Mucosa of rectum (tissue), 2 donors: ENCODE results near the gene CTIF.

ENCODE experiments used
- H3K27ac ChIP-seq, 2 donors: one replicate each; pipeline ENCODE4 v1.7.0; 2013; ENCODE audit warnings: inconsistent platforms in 2 of 2, low read depth in 2 of 2, low read length in 2 of 2
- H3K27me3 ChIP-seq, 2 donors: one replicate each; pipeline ENCODE4 v1.7.0; 2013; ENCODE audit warnings: low read length in 2 of 2; ENCODE audit not compliant: control insufficient read depth in 2 of 2, insufficient read depth in 2 of 2
- H3K36me3 ChIP-seq, 2 donors: one replicate each; pipeline ENCODE4 v1.7.0; 2013; ENCODE audit warnings: low read length in 2 of 2; ENCODE audit not compliant: control insufficient read depth in 2 of 2, insufficient read depth in 2 of 2
- H3K4me1 ChIP-seq, 2 donors: one replicate each; pipeline ENCODE4 v1.7.0; 2013; ENCODE audit warnings: low read length in 2 of 2, mild to moderate bottlenecking in 1 of 2; ENCODE audit not compliant: control insufficient read depth in 2 of 2, insufficient read depth in 2 of 2
- H3K4me3 ChIP-seq, 2 donors: one replicate each; pipeline ENCODE4 v1.7.0; 2013; ENCODE audit warnings: low read length in 2 of 2
- H3K9ac ChIP-seq, 2 donors: one replicate each; pipeline ENCODE4 v1.7.0; 2013; ENCODE audit warnings: low read length in 2 of 2, low read depth in 1 of 2, mild to moderate bottlenecking in 1 of 2
- H3K9me3 ChIP-seq, 2 donors: one replicate each; pipeline ENCODE4 v1.7.0; 2013; ENCODE audit warnings: low read length in 2 of 2; ENCODE audit not compliant: control insufficient read depth in 2 of 2
- donor health status: healthy.
- donor health status: Normal muscosa, but diverticular disease.

The CTIF gene

DNA sequence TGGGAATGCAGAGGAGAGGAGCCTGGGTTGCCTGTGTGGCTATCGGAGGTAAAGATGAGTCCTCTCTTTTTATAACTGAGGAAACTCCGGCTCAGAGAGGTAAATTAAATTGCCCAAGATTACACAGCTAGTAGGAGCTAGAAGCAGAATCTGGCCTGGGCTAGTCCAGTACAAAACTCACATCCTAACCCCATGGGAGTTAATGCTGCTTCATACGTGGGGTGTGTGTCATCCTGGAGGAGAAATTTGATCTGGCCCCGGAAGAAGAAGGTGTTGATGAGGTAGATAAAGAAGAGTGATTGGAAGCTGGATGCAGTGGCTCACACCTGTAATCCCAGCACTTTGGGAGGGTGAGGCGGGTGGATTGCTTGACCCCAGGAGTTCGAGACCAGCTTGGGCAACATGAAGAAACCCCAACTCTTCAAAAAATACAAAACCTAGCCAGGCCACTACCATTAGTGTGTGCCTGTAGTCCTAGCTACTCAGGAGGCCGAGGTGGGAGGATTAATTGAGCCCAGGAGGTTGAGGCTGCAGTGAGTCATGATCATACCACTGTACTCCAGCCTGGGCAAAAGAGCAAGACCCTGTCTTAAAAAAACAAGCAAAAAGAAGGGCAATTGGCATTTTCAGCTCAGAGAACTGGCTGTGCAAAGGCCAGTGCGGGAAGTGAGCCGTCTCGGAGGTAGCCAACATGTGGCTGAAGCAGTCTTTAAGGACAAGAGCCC lies 33.7 kb downstream of the CTIF start:
- no peaks in the 10 kb centered on the region for H3K27me3 ChIP-seq

DNA sequence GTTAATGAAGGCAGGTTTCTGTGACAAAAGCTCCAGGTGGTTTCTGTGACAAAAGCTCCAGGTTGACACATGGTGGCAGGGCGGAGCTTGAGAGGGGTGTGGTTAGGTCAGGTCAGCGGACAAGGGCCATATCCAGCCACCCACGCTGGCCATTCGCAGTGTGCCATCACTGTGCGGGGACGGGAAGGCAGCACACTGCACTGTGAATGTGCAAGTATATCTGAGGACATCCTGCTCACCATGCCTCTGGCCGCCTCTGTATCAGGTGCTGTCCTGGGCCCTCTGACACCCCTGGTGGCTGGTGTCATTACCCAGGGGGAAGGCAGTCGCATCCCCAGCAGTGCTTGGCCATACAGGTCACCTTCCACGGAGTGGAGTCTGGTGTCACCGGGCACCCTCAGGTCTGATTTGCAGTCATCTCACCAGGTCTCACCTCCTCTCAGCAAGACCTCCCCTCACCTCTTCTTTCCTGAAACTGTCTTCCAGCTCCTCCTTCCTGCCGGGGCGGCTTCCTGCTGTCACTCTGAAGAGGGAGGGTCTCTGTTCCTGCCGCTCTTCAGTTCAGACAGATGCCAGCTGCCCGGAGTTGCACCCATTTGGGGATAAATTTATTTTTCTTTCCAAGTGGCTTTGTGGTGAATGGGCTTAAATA lies 34.9 kb downstream of the CTIF start:
- Histone ChIP-seq H3K36me3 (no peaks in the 10 kb centered on the region), H3K9me3 (no peaks in the 10 kb centered on the region), H3K4me3 (no peak overlapping the region), H3K27ac (no peak overlapping the region), H3K4me1 (no peaks in the 10 kb centered on the region), H3K27me3 (no peaks in the 10 kb centered on the region), H3K9ac (no peak overlapping the region)

More for the DNA sequence above, 33.7 kb downstream of the CTIF start:
- no peaks in the 10 kb centered on the region for H3K9me3 ChIP-seq
- no peaks in the 10 kb centered on the region for H3K4me1 ChIP-seq
- no peak overlapping the region for H3K27ac ChIP-seq
- no peak overlapping the region for H3K9ac ChIP-seq
- no peaks in the 10 kb centered on the region for H3K36me3 ChIP-seq
- no peak overlapping the region for H3K4me3 ChIP-seq

DNA sequence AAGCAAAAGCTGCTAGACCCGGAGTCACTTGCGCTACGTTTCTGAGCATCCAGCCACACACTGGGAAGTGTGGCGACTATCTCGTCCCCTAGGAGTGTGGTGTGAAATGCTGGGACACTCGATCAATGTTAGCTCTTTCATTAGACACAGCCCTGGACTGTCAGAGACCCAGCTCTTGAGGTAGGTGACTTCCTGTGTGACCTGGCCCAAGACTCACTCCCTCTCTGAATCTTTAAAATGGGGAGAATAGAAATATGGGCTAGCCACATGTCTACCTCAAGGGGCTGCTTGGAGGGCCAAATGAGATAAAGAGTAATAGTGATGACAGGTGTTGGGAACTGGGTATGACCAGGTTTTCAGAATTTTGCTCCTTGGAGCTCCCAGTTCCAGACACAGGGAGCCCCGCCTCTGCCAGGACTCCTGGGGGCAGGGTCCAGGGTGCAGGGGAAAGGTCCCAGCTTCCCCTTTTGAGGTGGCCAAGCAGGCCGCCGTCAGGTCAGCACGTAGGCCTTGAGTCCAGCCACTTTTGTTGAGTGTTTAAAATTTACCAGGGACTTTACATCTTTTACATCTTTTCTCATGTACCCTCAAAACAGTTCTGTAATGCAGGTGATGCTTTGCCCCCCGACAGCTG lies 36.0 kb downstream of the CTIF start:
- Histone ChIP-seq H3K4me1 (no peaks in the 10 kb centered on the region), H3K4me3 (no peak overlapping the region), H3K9ac (no peak overlapping the region), H3K36me3 (no peaks in the 10 kb centered on the region), H3K9me3 (no peaks in the 10 kb centered on the region), H3K27me3 (no peaks in the 10 kb centered on the region), H3K27ac (no peak overlapping the region)

DNA sequence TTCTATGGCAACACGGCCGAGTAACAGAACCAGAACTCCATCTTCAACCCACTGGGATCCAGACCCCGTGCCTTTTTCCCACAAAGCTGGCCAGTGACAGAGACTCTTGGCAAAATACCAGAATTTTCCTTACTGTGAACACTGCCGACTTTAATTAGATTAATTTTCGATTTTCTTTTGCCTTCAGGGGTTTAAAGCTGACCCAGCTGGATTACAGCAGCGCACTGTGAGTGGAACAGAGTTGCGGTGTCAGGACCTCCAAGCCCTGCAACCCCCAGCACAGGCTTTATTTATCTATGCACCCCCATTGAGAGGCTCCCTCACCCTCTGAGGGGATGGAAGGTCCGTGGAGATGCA lies 36.4 kb downstream of the CTIF start:
- no peaks in the 10 kb centered on the region for H3K36me3 ChIP-seq
- no peak overlapping the region for H3K4me3 ChIP-seq
- H3K4me1 ChIP-seq, result no peaks in the 10 kb centered on the region
- no peak overlapping the region for H3K27ac ChIP-seq
- H3K27me3 ChIP-seq, result no peaks in the 10 kb centered on the region
- H3K9me3 ChIP-seq, result no peaks in the 10 kb centered on the region
- H3K9ac ChIP-seq, result no peak overlapping the region

DNA sequence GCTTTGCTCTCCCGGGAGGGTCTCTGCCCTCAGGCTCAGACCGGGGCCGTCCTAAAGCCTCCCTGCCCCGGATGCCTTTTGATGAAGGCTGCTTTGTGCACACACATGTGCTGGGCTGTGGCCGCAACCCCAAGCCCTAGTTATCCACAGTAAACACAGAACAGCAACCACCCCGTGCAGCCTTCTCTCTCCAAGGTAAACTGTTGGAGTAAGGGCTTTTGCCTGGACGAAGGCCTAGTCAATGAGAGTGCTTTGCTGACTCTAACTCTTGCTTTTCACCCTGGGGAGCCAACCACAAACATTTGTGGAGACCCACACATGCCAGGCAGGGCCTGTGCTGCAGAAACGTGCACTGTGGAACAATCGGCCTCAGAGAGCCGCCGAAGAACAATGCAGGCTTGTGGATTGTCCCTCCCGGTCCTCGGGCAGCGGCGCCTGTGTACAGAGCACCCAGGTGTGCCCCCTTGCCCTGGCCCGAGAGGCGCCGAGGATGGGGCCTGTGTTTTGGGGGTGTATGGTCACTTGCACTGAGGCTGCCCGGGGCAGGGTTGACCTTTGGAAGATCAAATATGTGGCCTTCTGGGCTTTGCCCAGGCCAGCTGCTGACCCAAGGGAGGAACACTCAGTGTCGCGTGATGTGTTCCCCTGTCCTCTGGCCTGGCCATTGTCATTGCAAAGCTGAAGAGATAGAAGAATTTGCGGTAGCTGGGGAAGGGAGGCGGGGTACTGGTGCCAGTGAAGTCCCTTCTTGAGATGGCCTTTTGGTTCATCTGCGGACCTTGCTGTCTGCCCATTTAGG lies 37.0 kb downstream of the CTIF start:
- no peaks in the 10 kb centered on the region for H3K27me3 ChIP-seq
- H3K9ac ChIP-seq, result no peak overlapping the region
- H3K27ac ChIP-seq, result no peak overlapping the region
- H3K36me3 ChIP-seq, result no peaks in the 10 kb centered on the region
- H3K4me1 ChIP-seq, result no peaks in the 10 kb centered on the region
- H3K9me3 ChIP-seq, result no peaks in the 10 kb centered on the region
- H3K4me3 ChIP-seq, result no peak overlapping the region

DNA sequence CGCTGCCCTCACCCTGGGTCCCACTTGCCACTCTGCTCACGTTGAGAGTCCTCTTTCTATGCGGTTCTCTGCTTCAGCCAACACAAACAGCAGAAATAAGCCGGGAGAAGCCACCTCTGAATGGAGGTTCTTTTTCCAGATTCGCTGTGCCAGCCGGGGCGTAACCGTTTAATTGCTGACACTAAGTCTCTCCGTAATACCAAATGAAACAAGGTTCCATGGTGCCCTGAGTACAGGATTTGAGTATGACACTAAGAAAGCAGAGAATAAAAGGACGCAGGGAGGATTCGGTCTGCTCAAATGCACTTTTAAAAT lies 37.6 kb downstream of the CTIF start:
- H3K27me3 ChIP-seq, result no peaks in the 10 kb centered on the region
- no peak overlapping the region for H3K9ac ChIP-seq
- H3K4me1 ChIP-seq, result no peaks in the 10 kb centered on the region
- no peak overlapping the region for H3K27ac ChIP-seq
- H3K4me3 ChIP-seq, result no peak overlapping the region
- H3K36me3 ChIP-seq, result no peaks in the 10 kb centered on the region
- H3K9me3 ChIP-seq, result no peaks in the 10 kb centered on the region

DNA sequence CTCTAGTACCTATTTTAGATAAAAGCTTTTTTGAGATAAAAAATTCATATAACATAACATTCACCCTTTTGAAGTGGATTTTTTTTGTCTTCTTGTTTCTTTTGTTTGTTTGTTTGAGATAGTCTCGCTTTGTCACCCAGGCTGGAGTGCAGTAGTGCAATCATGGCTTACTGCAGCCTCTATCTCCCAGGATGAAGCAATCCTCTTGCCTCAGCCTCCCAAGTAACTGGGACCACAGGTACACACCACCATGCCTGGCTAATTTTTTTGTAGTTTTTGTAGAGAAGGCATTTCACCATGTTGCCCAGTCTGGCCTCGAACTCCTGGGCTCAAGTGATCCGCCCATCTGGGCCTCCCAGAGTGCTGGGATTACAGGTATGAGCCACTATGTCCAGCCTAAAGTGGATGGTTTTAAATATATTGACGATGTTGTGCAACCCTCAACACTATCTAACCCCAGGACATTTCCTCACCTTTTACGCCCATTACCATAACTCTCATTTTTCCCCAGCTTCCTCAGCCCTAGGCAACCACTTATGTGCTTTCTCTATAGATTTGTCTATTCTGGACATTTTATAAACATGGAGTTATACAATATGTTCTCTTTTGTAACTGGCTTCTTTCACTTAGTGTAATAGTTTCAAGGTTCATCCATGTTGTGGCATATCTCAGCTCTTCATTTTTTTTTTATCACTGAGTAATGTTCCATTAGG lies 38.8 kb downstream of the CTIF start:
- no peaks in the 10 kb centered on the region for H3K4me1 ChIP-seq
- H3K9me3 ChIP-seq, result no peaks in the 10 kb centered on the region
- no peaks in the 10 kb centered on the region for H3K36me3 ChIP-seq
- H3K9ac ChIP-seq, result no peak overlapping the region
- no peaks in the 10 kb centered on the region for H3K27me3 ChIP-seq
- H3K4me3 ChIP-seq, result no peak overlapping the region
- no peak overlapping the region for H3K27ac ChIP-seq

DNA sequence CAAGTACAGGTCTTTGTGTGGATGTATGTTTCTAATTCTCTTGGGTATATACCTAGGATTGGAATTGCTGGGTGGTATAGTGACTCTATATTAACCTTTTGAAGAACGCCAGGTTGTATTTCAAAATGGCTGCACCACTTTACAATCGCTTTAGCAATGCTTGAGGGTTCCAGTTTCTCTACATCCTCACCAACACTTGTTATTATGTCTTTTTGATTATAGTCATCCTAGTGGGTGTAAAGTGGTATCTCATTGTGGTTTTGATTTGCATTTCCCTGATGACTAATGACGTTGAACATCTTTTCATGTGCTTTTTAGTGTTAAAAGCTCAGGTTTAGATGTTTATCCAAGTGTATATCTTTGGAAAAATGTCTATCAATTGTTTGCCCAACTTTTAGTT lies 39.5 kb downstream of the CTIF start:
- Histone ChIP-seq H3K36me3 (no peaks in the 10 kb centered on the region), H3K9ac (no peak overlapping the region), H3K9me3 (no peaks in the 10 kb centered on the region), H3K4me1 (no peaks in the 10 kb centered on the region), H3K4me3 (no peak overlapping the region), H3K27me3 (no peaks in the 10 kb centered on the region), H3K27ac (no peak overlapping the region)

DNA sequence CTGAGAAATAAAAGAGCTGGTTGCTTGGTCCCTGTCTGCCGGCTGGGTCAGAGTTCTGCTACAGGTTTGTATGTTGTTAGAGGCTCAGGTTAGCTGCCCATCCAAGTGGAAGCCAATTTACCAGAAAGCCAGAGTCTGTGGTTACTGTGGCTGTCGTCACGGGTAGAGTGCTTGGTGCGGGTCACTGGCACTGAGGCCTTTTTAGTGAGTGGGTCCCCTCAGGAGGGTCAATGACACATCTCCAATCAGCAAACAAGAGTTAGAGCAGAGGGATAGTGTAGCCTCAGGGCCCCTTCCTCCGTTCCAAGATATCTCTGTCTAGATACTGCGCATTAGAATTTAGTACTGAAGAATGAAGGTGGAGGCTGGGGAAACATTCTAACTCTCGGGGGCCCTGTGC lies 41.2 kb downstream of the CTIF start:
- H3K9me3 ChIP-seq, result no peaks in the 10 kb centered on the region
- no peak overlapping the region for H3K4me3 ChIP-seq
- H3K9ac ChIP-seq, result no peak overlapping the region
- no peaks in the 10 kb centered on the region for H3K36me3 ChIP-seq
- H3K27me3 ChIP-seq, result no peaks in the 10 kb centered on the region
- no peaks in the 10 kb centered on the region for H3K4me1 ChIP-seq
- H3K27ac ChIP-seq, result no peak overlapping the region
